Measurements from ENCODE around the gene LZTR1.

LZTR1 gene

DNA sequence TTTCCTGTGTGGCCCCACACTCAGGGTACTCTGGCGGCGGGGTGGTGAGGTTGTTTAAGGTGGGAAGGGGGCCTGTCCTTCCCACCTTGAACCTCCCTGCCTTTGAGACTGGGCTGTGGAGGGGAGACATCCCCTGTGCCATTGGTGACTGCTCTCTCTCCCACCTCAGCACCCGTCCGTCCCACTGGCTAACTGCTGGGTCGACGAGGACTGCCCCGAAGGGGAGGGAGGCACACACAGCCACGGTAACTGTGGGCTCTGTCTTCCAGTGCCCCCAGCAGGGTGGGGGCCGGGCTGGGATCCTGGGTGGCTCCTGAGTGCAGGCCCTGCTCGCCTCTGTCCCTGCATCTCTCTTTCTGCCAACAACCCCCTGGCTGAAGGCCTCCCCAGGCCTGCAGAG, 40.4 kb downstream of the LZTR1 start:
- H3K36me3 ChIP-seq (replicated peaks) = no peaks in the 10 kb centered on the region
- no peaks in the 10 kb centered on the region for H3K27me3 ChIP-seq (ENCODE audit: low read depth)
- in situ Hi-C loops (cut with MboI; ENCODE audit: low sequenced_read_pairs) = no loop called here
- no peak overlapping the region for H3K4me3 ChIP-seq
- H3K4me1 ChIP-seq = no peaks in the 10 kb centered on the region
- DNase-seq (ENCODE audit: low spot score in 2 of 2) = no peak
- peaks cover 6% of the 10 kb centered on the region; the same call in 1 of the 2 replicates for H3K9me3 ChIP-seq

DNA sequence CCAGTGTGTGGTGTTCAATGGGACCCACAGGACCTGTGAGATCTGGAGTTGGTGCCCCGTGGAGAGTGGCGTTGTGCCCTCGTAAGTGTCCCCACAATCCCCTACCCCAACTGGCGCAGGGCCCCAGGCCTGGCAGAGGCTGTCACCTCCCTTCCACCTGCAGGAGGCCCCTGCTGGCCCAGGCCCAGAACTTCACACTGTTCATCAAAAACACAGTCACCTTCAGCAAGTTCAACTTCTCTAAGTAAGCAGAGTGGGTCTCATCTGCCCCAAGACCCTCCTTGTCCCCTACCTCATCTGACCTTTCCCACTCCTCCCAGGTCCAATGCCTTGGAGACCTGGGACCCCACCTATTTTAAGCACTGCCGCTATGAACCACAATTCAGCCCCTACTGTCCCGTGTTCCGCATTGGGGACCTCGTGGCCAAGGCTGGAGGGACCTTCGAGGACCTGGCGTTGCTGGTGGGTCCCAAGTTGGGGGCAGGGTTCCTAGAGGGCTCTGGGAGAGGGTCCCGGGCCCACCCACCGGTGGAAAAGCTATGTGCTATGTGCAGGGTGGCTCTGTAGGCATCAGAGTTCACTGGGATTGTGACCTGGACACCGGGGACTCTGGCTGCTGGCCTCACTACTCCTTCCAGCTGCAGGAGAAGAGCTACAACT, 41.0 kb downstream of the LZTR1 start:
- Histone ChIP-seq H3K9me3 (peaks cover 6% of the 10 kb centered on the region; the same call in 1 of the 2 replicates), H3K36me3 (replicated peaks) (no peaks in the 10 kb centered on the region), H3K4me1 (no peaks in the 10 kb centered on the region), H3K27me3 (ENCODE audit: low read depth) (no peaks in the 10 kb centered on the region), H3K4me3 (no peak overlapping the region)
- no peak for DNase-seq (ENCODE audit: low spot score in 2 of 2)
- in situ Hi-C loops (cut with MboI; ENCODE audit: low sequenced_read_pairs) = no loop called here

- H3K4me3 ChIP-seq = no peak overlapping the region
- DNase-seq (ENCODE audit: low spot score in 2 of 2) = no peak
- no peaks in the 10 kb centered on the region for H3K36me3 ChIP-seq (replicated peaks)
- no peaks in the 10 kb centered on the region; the same call in 1 of the 2 replicates for H3K27me3 ChIP-seq (ENCODE audit: low read depth)
- no peaks in the 10 kb centered on the region for H3K4me1 ChIP-seq
- in situ Hi-C loops (cut with MboI; ENCODE audit: low sequenced_read_pairs) = no loop called here
- no peaks in the 10 kb centered on the region for H3K9me3 ChIP-seq
Observed at GRCh38 chr22:21025266-21025665, 43.2 kb downstream of the LZTR1 start.

- in situ Hi-C loops (cut with MboI; ENCODE audit: low sequenced_read_pairs) = no loop called here
Observed at GRCh38 chr22:21025763-21026755, 44.0 kb downstream of the LZTR1 start.

DNA sequence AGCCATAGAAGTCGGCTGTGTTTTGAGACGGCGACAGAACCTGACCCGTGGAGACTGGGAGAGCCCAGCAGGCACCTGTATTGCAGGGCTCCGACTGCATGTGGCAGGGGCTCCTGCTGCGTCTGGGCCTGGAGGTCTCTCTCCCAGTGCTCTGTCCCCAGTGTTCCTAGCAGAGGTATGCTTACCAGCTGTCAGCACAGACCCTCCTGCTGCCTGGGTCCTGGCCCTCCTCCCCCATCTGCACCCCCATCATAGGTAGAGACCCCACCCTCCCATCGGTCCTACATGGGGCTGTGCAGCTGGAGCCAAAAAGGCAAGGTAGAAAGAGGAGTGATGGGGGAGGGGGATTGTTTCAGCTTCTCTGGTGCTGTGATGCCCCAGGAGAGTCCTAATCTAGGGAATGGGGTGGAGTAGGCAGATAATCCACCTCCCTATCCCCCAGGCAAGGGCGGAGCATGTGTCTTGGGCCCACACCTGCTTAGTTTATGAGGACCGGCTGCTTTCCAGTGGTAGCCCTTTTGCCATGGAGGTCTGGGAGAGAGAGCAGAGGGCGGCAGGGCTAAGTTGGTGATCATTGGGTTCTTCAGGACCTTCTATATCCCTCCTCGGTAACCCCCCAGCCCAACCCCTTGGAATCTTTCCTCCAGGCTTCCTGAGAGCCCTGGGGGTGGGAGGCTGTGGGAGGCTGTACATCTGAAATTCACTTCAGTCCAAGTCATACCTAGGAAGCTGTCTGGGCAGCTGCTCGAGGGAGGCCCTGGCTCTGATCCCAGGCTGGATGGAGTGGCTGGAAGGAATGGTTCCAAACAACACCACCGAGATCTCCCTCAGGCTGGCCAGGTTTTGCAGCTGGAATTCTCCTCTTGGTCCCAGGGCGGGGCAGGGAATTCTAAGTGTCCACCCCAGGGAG, 44.9 kb downstream of the LZTR1 start:
- in situ Hi-C loops (cut with MboI; ENCODE audit: low sequenced_read_pairs) = no loop called here
- no peaks in the 10 kb centered on the region for H3K36me3 ChIP-seq (replicated peaks)
- H3K4me3 ChIP-seq = no peak overlapping the region
- H3K27me3 ChIP-seq (ENCODE audit: low read depth) = no peaks in the 10 kb centered on the region; the same call in 1 of the 2 replicates
- no peak for DNase-seq (ENCODE audit: low spot score in 2 of 2)
- H3K4me1 ChIP-seq = no peaks in the 10 kb centered on the region
- H3K9me3 ChIP-seq = no peaks in the 10 kb centered on the region

More at GRCh38 chr22:21025763-21026755, 44.0 kb downstream of the LZTR1 start:
- Histone ChIP-seq H3K27me3 (ENCODE audit: low read depth) (no peaks in the 10 kb centered on the region; the same call in 1 of the 2 replicates), H3K4me1 (no peaks in the 10 kb centered on the region), H3K9me3 (no peaks in the 10 kb centered on the region), H3K36me3 (replicated peaks) (no peaks in the 10 kb centered on the region), H3K4me3 (no peak overlapping the region)
- DNase-seq (ENCODE audit: low spot score in 2 of 2) = no peak

- Histone ChIP-seq H3K9me3 (no peaks in the 10 kb centered on the region), H3K4me1 (no peaks in the 10 kb centered on the region), H3K36me3 (replicated peaks) (no peaks in the 10 kb centered on the region), H3K27me3 (ENCODE audit: low read depth) (no peaks in the 10 kb centered on the region; the same call in 1 of the 2 replicates), H3K4me3 (no peak overlapping the region)
- in situ Hi-C loops (cut with MboI; ENCODE audit: low sequenced_read_pairs) = no loop called here
- DNase-seq (ENCODE audit: low spot score in 2 of 2) = no peak
Observed at GRCh38 chr22:21028277-21029251, 46.5 kb downstream of the LZTR1 start.

DNA sequence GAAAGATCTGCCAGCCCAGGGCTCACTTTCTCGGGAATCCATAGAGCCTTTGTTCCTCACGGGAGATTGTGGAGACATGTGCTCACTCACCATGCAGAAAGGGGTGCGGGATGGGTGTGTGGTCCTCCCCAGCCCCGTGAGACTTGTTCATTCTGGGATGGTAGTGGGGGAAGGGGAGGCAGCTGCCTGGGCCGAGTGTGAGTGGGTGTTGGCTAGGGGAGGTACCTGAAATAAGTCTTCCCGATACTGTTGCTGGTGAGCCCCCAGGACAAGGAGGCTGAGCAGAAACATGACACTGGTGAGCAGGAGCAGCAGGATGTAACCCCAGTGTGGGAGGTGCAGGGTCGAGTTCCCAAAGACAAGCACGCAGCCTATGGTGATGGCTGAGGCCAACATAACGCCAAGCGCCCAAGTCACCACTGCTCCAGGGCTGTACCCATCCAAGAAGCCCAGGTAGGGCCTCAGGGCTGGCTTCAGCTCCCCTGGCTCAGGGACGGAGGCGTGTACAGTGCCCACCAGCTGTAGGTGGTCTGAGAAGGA, 47.5 kb downstream of the LZTR1 start:
- no peak for DNase-seq (ENCODE audit: low spot score in 2 of 2)
- in situ Hi-C loops (cut with MboI; ENCODE audit: low sequenced_read_pairs) = no loop called here
- H3K4me1 ChIP-seq = no peaks in the 10 kb centered on the region
- H3K27me3 ChIP-seq (ENCODE audit: low read depth) = no peaks in the 10 kb centered on the region; the same call in 1 of the 2 replicates
- H3K9me3 ChIP-seq = no peaks in the 10 kb centered on the region
- no peaks in the 10 kb centered on the region for H3K36me3 ChIP-seq (replicated peaks)
- H3K4me3 ChIP-seq = no peak overlapping the region

DNA sequence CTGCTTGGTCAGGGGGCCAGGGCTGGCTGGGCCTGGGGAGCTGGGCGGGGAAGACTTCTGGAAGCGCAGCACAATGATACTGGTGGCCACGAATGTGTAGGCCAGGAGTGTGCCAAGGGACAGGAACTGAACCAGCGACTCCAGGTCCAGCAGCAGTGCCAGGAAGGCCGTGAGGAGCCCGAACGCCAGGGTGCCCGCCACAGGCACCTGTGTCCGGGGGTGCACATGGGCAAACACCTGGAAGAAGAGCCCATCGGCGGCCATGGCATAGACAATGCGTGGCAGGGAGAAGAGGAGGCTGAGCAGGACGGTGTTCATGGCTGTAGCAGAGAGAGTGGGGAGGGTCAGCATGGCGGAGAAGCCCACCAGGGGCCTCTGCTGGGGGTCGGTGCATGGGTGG, 47.9 kb downstream of the LZTR1 start:
- Histone ChIP-seq H3K4me1 (no peaks in the 10 kb centered on the region), H3K36me3 (replicated peaks) (no peaks in the 10 kb centered on the region), H3K4me3 (no peak overlapping the region), H3K9me3 (no peaks in the 10 kb centered on the region), H3K27me3 (ENCODE audit: low read depth) (no peaks in the 10 kb centered on the region; the same call in none of the 2 replicates)
- DNase-seq (ENCODE audit: low spot score in 2 of 2) = no peak
- in situ Hi-C loops (cut with MboI; ENCODE audit: low sequenced_read_pairs) = no loop called here

DNA sequence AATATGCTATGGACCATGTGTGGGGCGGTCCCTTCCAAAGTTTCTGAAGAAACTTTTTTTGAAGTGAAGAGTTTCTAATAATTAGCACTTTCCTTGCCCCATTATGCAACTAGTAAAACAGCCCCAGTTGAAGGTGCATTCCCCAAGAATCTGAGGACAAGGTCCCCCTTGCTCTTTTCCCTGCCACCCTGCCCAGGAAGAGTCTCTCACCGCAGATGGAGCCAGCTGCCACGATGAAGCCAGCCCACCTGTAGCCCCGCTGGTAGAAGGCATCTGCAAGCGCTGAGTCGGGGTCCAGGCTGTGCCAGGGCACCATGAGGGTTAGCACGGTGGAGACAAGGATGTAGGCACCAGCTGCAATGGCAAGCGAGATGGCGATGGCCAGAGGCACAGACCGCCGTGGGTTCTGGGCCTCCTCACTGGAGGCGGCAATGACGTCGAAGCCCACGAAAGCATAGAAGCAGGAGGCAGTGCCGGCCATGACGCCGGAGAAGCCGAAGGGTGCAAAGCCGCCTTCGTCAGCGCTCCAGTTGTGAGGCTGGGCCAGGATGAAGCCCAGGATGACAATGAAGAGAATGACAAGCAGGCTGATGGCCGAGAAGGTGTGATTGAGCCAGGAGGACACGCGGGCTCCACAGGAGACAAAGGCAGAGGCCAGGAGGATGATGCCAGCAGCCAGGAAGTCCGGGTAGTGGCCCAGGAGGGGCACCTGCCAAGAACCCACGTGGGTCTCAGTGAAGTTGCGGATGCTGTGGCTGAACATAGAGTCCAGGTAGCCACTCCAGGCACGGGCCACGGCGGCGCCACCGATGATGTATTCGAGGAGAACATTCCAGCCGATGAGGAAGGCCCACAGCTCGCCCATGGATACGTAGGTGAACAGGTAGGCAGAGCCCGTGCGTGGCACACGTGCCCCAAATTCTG, 48.8 kb downstream of the LZTR1 start:
- H3K27me3 ChIP-seq (ENCODE audit: low read depth) = no peaks in the 10 kb centered on the region; the same call in none of the 2 replicates
- in situ Hi-C loops (cut with MboI; ENCODE audit: low sequenced_read_pairs) = no loop called here
- H3K36me3 ChIP-seq (replicated peaks) = no peaks in the 10 kb centered on the region
- no peak for DNase-seq (ENCODE audit: low spot score in 2 of 2)
- H3K4me1 ChIP-seq = no peaks in the 10 kb centered on the region
- no peaks in the 10 kb centered on the region for H3K9me3 ChIP-seq
- H3K4me3 ChIP-seq = no peak overlapping the region

GRCh38 chr22:21031545-21032036, 49.5 kb downstream of the LZTR1 start:
- H3K36me3 ChIP-seq (replicated peaks) = no peaks in the 10 kb centered on the region
- no peaks in the 10 kb centered on the region; the same call in none of the 2 replicates for H3K27me3 ChIP-seq (ENCODE audit: low read depth)
- H3K4me1 ChIP-seq = no peaks in the 10 kb centered on the region
- in situ Hi-C loops (cut with MboI; ENCODE audit: low sequenced_read_pairs) = no loop called here
- no peak overlapping the region for H3K4me3 ChIP-seq
- DNase-seq (ENCODE audit: low spot score in 2 of 2) = no peak
- H3K9me3 ChIP-seq = no peaks in the 10 kb centered on the region

- DNase-seq (ENCODE audit: low spot score in 2 of 2) = no peak
- Histone ChIP-seq H3K36me3 (replicated peaks) (no peaks in the 10 kb centered on the region), H3K27me3 (ENCODE audit: low read depth) (no peaks in the 10 kb centered on the region; the same call in none of the 2 replicates), H3K9me3 (no peaks in the 10 kb centered on the region), H3K4me3 (no peak within 1 kb of the TSS), H3K4me1 (no peaks in the 10 kb centered on the region)
- in situ Hi-C loops (cut with MboI; ENCODE audit: low sequenced_read_pairs) = no loop called here
Observed at GRCh38 chr22:21032037-21032867, 50.2 kb downstream of the LZTR1 start, which contains the start of gene SLC7A4. TSS of gene SLC7A4 (minus strand) at chr22:21032561. CDS start at chr22:21031812, 749 bp downstream.
